Lower leg skin (tissue), 4 donors: ENCODE results near the gene ZFYVE26. TPM values are rescaled to one million over a fixed set of nuclear protein-coding genes. Genes with fewer than 3 reads are reported as not detected.

Experiments used
- DNase-seq, 2 donors: peaks; one replicate each; pipeline ENCODE4 v3.0.0-alpha.2; 2019; ENCODE audit warnings: low spot score in 2 of 2
- H3K4me3 ChIP-seq: fragments of 200-600 bp; sonication (generic); 2 replicates; pipeline ENCODE4 v1.5.1; 2017; ENCODE audit warnings: mild to moderate bottlenecking, low read depth; ENCODE audit not compliant: poor library complexity, severe bottlenecking
- POLR2A ChIP-seq, 2 donors: fragments of 450-650 bp; IDR thresholded peaks; one replicate each; pipeline ENCODE4 v1.6.1; 2016 to 2017; ENCODE audit warnings: antibody characterized with exemption in 2 of 2, mild to moderate bottlenecking in 1 of 2, moderate library complexity in 1 of 2
- WGBS, 2 donors: methylation state at CpG; one replicate each; pipeline ENCODE4 v1.1.5; 2018; 5-methylcytosine and 5-hydroxymethylcytosine counted together
- intact Hi-C: fragments of 100-400 bp; cut with DNase I; formaldehyde crosslinking; loops from one replicate; pipeline ENCODE4 v1.15.0; 2023; ENCODE audit warnings: low total_unique reads
- total RNA-seq, 4 donors: library from RNA; depleted of rRNA; stranded (reverse); fragments of >200 nt; gene quantifications; one replicate each; pipeline ENCODE4 v1.1.0, GENCODE V29; 2016
- TF ChIP-seq, protein P1 (sequence below), 3 donors: fragments of 450-650 bp; IDR thresholded peaks; one replicate each; pipeline ENCODE4 v1.5.1; 2016; ENCODE audit warnings: antibody characterized with exemption in 3 of 3, mild to moderate bottlenecking in 3 of 3, moderate library complexity in 2 of 3

ZFYVE26 gene
- total RNA-seq, 4 donors from 2014 or later: 13.0 to 34.6 (median 21.8) TPM

GRCh38 chr14:67800743-67801142 lies 15.6 kb downstream of the ZFYVE26 start:
- WGBS, 2 donors: 96 to 97% methylated on average over 4 of the region's 4 CpGs
- no peak overlapping the region for H3K4me3 ChIP-seq
- DNase-seq: no peak
- intact Hi-C loops: no loop called here
- no peak for TF ChIP-seq POLR2A (IDR thresholded peaks at IDR 0.05)
- TF ChIP-seq, protein P1, sequence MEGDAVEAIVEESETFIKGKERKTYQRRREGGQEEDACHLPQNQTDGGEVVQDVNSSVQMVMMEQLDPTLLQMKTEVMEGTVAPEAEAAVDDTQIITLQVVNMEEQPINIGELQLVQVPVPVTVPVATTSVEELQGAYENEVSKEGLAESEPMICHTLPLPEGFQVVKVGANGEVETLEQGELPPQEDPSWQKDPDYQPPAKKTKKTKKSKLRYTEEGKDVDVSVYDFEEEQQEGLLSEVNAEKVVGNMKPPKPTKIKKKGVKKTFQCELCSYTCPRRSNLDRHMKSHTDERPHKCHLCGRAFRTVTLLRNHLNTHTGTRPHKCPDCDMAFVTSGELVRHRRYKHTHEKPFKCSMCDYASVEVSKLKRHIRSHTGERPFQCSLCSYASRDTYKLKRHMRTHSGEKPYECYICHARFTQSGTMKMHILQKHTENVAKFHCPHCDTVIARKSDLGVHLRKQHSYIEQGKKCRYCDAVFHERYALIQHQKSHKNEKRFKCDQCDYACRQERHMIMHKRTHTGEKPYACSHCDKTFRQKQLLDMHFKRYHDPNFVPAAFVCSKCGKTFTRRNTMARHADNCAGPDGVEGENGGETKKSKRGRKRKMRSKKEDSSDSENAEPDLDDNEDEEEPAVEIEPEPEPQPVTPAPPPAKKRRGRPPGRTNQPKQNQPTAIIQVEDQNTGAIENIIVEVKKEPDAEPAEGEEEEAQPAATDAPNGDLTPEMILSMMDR (IDR thresholded peaks at IDR 0.05): no peak

DNA sequence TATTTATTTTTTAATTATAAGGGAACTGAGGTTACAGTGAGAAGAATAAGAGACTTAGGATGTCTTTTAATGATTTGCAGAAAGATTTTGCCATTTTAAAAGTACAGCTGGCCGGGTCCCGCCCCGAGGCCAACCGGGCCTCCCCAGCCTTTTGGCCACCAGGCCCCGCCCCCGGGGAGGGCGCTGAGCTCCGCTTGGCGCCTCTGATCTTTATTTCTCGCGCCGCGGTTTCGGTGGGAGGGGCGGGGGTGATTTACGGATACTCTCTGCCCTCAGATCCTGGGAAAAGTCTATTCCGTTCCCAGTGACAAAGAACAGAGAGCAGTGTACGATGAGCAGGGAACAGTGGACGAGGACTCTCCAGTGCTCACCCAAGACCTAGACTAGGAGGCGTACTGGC lies 17.7 kb downstream of the ZFYVE26 start:
- 79 to 96% methylated on average over 20 of the region's 20 CpGs for WGBS, 2 donors

DNA sequence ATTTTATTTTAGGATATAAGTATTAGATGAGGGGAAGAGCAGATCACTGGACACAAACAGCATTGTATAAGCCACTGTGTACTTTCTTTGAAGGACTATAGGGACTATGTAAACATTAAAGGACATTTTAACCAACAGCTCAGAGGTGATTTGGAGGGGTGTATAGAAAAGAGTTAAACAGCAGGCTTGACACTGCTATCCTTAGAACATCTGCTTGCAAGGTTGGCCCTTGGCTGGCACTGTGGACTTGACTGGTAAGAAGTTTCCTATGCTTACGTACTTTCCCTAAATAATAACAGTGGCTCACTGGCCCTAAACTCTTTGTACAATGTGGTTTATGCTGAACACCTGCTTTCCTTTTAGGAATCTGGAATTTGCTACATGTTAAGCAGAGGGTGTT lies 28.7 kb downstream of the ZFYVE26 start:
- no peak overlapping the region for H3K4me3 ChIP-seq
- no peak for TF ChIP-seq POLR2A (IDR thresholded peaks at IDR 0.05)
- TF ChIP-seq, protein P1 (IDR thresholded peaks at IDR 0.05): no peak
- DNase-seq: no peak
- intact Hi-C loops: no loop called here
- WGBS, 2 donors: 96% methylated on average over 1 of the region's 1 CpG

More for the DNA sequence above, 17.7 kb downstream of the ZFYVE26 start:
- H3K4me3 ChIP-seq: no peak overlapping the region
- TF ChIP-seq POLR2A (IDR thresholded peaks at IDR 0.05): no peak
- TF ChIP-seq, protein P1 (IDR thresholded peaks at IDR 0.05): no peak
- intact Hi-C loops: no loop called here
- no peak for DNase-seq

DNA sequence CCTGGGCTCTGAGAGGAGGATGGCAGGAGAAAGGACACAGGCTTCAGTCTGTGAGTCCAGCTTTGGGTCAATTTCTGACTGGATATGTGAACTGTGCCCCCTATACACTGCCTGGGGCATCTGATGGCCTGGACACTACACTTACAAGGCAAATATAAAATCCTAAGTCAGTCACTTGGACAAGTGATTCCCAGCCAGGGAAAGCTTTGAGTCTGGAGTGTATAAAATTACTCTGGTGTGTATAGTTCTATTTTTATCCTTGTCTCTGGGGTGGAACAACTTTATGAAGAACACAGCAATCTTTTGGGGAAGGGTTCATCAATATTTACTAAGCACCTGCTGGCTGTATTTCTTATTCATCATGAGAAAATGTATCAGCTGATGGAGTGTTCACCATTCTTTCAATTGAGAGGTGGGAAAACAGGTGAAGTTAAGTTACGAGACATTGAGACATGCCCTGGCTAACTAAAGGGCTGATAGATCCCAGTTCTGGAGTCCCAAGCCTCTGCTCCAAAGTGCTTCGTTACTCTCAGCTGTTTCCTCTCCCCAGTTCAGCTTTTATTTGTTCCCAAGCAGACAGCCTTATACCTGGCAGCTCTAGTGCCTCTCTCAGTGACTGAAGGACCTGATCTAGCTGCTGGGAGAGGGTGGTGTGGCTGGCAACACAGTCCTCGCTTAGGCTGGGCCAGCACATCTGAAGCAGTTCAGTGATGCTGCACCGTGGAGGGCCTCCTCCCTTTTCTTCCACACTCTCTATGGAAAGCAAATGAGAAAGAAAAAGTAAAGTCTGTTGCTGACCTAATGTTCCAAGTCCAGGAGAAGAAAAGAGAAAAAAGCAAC lies 30.9 kb downstream of the ZFYVE26 start:
- 87 to 92% methylated on average over 4 of the region's 4 CpGs for WGBS, 2 donors
- no peak overlapping the region for H3K4me3 ChIP-seq
- TF ChIP-seq POLR2A (IDR thresholded peaks at IDR 0.05): no peak
- TF ChIP-seq, protein P1 (IDR thresholded peaks at IDR 0.05): no peak
- no peak for DNase-seq
- intact Hi-C loops: no loop called here

DNA sequence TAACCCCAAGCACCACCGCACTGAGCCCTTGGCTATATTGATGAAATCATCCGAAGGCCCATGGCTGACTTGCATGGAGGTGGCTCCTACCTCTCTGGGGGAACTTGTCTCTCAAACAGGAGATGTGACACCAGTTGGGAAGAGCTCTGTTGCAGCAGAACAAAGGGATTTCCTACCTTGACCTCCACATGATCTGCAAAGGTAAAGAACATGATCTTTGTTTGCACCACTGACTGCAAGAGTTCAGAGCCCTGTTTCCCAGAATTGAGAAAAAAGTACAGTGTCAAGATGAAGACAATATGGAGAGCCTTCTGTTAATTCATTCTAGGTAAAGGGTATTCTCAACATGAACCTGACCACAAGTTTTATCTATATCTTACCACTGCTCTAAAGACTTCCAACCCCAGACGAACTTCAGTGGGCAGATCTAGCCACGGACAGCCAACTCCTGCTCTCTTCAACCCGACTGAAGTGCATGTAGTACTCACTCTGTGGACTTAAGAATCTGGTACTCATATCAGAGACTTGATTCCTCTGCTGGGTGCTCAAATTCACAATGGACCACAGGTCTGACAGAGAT lies 32.1 kb downstream of the ZFYVE26 start:
- no peak overlapping the region for H3K4me3 ChIP-seq
- intact Hi-C loops: no loop called here
- no peak for DNase-seq
- WGBS, 2 donors: 83 to 88% methylated on average over 5 of the region's 5 CpGs
- TF ChIP-seq, protein P1 (IDR thresholded peaks at IDR 0.05): no peak
- no peak for TF ChIP-seq POLR2A (IDR thresholded peaks at IDR 0.05)
